HepG2 (cell line): ENCODE data around the gene OCSTAMP. TPM values are rescaled to one million over a fixed set of nuclear protein-coding genes. Genes with fewer than 3 reads are reported as not detected.

ENCODE experiments used
- ATAC-seq: fragments of 200-7000 bp; cut with Tn5 transposase; 3 replicates; pipeline ENCODE4 v1.9.1; 2020; ENCODE audit warnings: mild to moderate bottlenecking, moderate library complexity
- BruUV-seq: library from RNA; stranded (reverse); fragments of 400-500 nt; replicated peaks from 2 replicates; lab custom pipeline; 2021; lab: Mats Ljungman, UMichigan
- CTCF ChIA-PET: fragments of 300-600 bp; formaldehyde crosslinking; extraction: SDS; loops from one replicate; lab custom pipeline; 2021; ENCODE audit warnings: low total read pairs, inconsistent platforms, low intra/inter-chr PET ratio; lab: Yijun Ruan, JAX
- POLR2A ChIA-PET: fragments of 350-600 bp; sonication (Branson Sonifier 250); formaldehyde crosslinking; loops from one replicate; lab custom pipeline; 2020; ENCODE audit warnings: antibody characterized with exemption, inconsistent platforms; lab: Yijun Ruan, JAX
- DNase-seq: peaks from one replicate; pipeline ENCODE4 v3.0.0-alpha.2; 2015; ENCODE audit warnings: low spot score
- FAIRE-seq: peaks from 3 replicates; lab custom pipeline; 2011; peaks lifted over from hg19 to GRCh38; lab: Jason Lieb, UNC
- H2AFZ ChIP-seq: one replicate; pipeline ENCODE4 v1.6.1; 2011; ENCODE audit warnings: low read length, inconsistent platforms
- H3K27ac ChIP-seq: fragments of 300-600 bp; 3 replicates; pipeline ENCODE4 v1.8.0; 2011; ENCODE audit warnings: mixed run types, mild to moderate bottlenecking, mixed read lengths, low read length, inconsistent platforms; ENCODE audit not compliant: insufficient read depth; ENCODE audit errors: extremely low read length
- H3K27me3 ChIP-seq, 2 experiments: fragments of 200-600 bp in 1 of 2; 2 replicates in 1 of 2; 3 replicates in 1 of 2; pipeline versions ENCODE4 v1.6.0 to v1.8.0; 2011; ENCODE audit warnings: low read length in 2 of 2, mild to moderate bottlenecking in 2 of 2, moderate library complexity in 2 of 2, inconsistent platforms in 1 of 2; ENCODE audit not compliant: insufficient read depth in 2 of 2, control insufficient read depth in 1 of 2
- H3K36me3 ChIP-seq, 2 experiments: fragments of 200-600 bp in 1 of 2; replicated peaks in 1 of 2; 2 replicates in 1 of 2; 3 replicates in 1 of 2; pipeline versions ENCODE4 v1.5.1 to v1.8.0; 2011; ENCODE audit warnings: low read length in 2 of 2, inconsistent platforms in 1 of 2; ENCODE audit not compliant: insufficient read depth in 2 of 2, control insufficient read depth in 1 of 2
- H3K4me1 ChIP-seq: 2 replicates; pipeline ENCODE4 v1.5.1; 2012; ENCODE audit warnings: low read length, inconsistent platforms; ENCODE audit not compliant: insufficient read depth
- H3K4me2 ChIP-seq: 2 replicates; pipeline ENCODE4 v1.6.0; 2011; ENCODE audit warnings: low read depth, low read length, inconsistent platforms
- H3K4me3 ChIP-seq, 3 experiments: fragments of 200-600 bp in 1 of 3; sonication (generic), shearing (Covaris generic) in 1 of 3; replicated peaks in 1 of 3; 2 replicates each; pipeline ENCODE4 v1.5.1; 2011 to 2016; ENCODE audit warnings: low read length in 3 of 3, inconsistent platforms in 2 of 3, low read depth in 2 of 3, mild to moderate bottlenecking in 2 of 3, control low read depth in 1 of 3, mixed read lengths in 1 of 3; ENCODE audit not compliant: insufficient read depth in 1 of 3
- H3K79me2 ChIP-seq: one replicate; pipeline ENCODE4 v1.6.1; 2011; ENCODE audit warnings: low read length, inconsistent platforms; ENCODE audit not compliant: insufficient read depth
- H3K9ac ChIP-seq: 2 replicates; pipeline ENCODE4 v1.6.0; 2011; ENCODE audit warnings: mild to moderate bottlenecking, low read depth, low read length, inconsistent platforms; ENCODE audit not compliant: insufficient read depth
- H3K9me3 ChIP-seq: 2 replicates; pipeline ENCODE4 v1.5.1; 2012; ENCODE audit warnings: mild to moderate bottlenecking, low read length
- H4K20me1 ChIP-seq: 2 replicates; pipeline ENCODE4 v1.6.0; 2011; ENCODE audit warnings: inconsistent platforms, mild to moderate bottlenecking, low read length, moderate library complexity; ENCODE audit not compliant: insufficient read depth
- ARID4A ChIP-seq: sonication (generic); formaldehyde crosslinking; IDR thresholded peaks from 2 replicates; pipeline ENCODE4 v1.5.0; 2020; ENCODE audit warnings: mild to moderate bottlenecking, missing genetic modification reagents, borderline replicate concordance
- CREB1 ChIP-seq, 2 experiments: fragments of 450-650 bp in 1 of 2; IDR thresholded peaks; 2 replicates each; pipeline ENCODE4 v1.6.1; 2016 to 2017; ENCODE audit warnings: control low read depth in 1 of 2, mild to moderate bottlenecking in 1 of 2, missing compliant biosample characterization in 1 of 2, missing genetic modification characterization in 1 of 2
- HOMEZ ChIP-seq: IDR thresholded peaks from 2 replicates; pipeline ENCODE4 v1.6.1; 2016; ENCODE audit warnings: low read depth
- KLF6 ChIP-seq: IDR thresholded peaks from 2 replicates; pipeline ENCODE4 v1.8.0; 2016; ENCODE audit warnings: missing biosample characterization, missing genetic modification reagents
- MTA3 ChIP-seq: sonication (generic); formaldehyde crosslinking; IDR thresholded peaks from 2 replicates; pipeline ENCODE4 v1.4.0; 2020; ENCODE audit warnings: missing genetic modification reagents
- SOX6 ChIP-seq, 2 experiments: fragments of 450-650 bp in 1 of 2; sonication (generic) in 1 of 2; formaldehyde crosslinking in 1 of 2; IDR thresholded peaks; 2 replicates each; pipeline versions ENCODE4 v1.4.0 to v1.6.1; 2017 to 2020; ENCODE audit warnings: antibody characterized with exemption in 1 of 2, mild to moderate bottlenecking in 1 of 2, missing genetic modification reagents in 1 of 2
- SUZ12 ChIP-seq: fragments of 150-350 bp; IDR thresholded peaks from 2 replicates; pipeline ENCODE4 v1.6.1; 2014; ENCODE audit warnings: low read depth, low read length
- TBL1XR1 ChIP-seq: fragments of 150-350 bp; IDR thresholded peaks from 2 replicates; pipeline ENCODE4 v1.6.1; 2014; ENCODE audit warnings: borderline replicate concordance, low read length; ENCODE audit not compliant: partially characterized antibody
- THAP8 ChIP-seq: sonication (generic); formaldehyde crosslinking; IDR thresholded peaks from 2 replicates; pipeline ENCODE4 v1.5.1; 2020; ENCODE audit warnings: missing genetic modification reagents, mild to moderate bottlenecking, borderline replicate concordance
- ZNF331 ChIP-seq: sonication (generic); formaldehyde crosslinking; IDR thresholded peaks from 2 replicates; pipeline ENCODE4 v1.4.0; 2020; ENCODE audit warnings: missing genetic modification reagents
- ZNF367 ChIP-seq: sonication (generic); formaldehyde crosslinking; IDR thresholded peaks from 2 replicates; pipeline ENCODE4 v1.4.0; 2020; ENCODE audit warnings: missing genetic modification reagents, borderline replicate concordance
- ZNF512 ChIP-seq: sonication (generic); formaldehyde crosslinking; IDR thresholded peaks from 2 replicates; pipeline ENCODE4 v1.4.0; 2020; ENCODE audit warnings: mild to moderate bottlenecking, missing genetic modification reagents
- WGBS: methylation state at CpG from one replicate; pipeline ENCODE4 v1.1.6; 2017; ENCODE audit warnings: low lambda C conversion rate; 5-methylcytosine and 5-hydroxymethylcytosine counted together
- in situ Hi-C: cut with HindIII; loops from 2 replicates; pipeline ENCODE4 v1.10.0; 2017; ENCODE audit warnings: low pct_unique_long_range_greater_than_20kb; ENCODE audit not compliant: extremely low pct_ligation_motif_present
- intact Hi-C: fragments of 100-400 bp; cut with micrococcal nuclease; formaldehyde crosslinking; loops from one replicate; pipeline ENCODE4 v1.10.0; 2022; ENCODE audit not compliant: unreplicated experiment
- polyA plus RNA-seq, 8 experiments: library from polyadenylated mRNA; depleted of rRNA in 3 of 8; stranded (reverse) in 7 of 8; unstranded in 1 of 8; fragments of >200 nt; fragmentation: Illumina TruSeq in 4 of 8; extraction: Trizol in 4 of 8; gene quantifications; 2 replicates each; pipeline versions ENCODE4 v1.2.1 to v1.2.3, GENCODE V29; 2011 to 2016; ENCODE audit warnings: low read depth in 4 of 8, missing spikeins in 1 of 8, mixed read lengths in 1 of 8; ENCODE audit not compliant: insufficient read depth in 1 of 8
- total RNA-seq, 5 experiments: library from RNA; depleted of rRNA; stranded (reverse); fragments of >200 nt; fragmentation: Illumina TruSeq; extraction: Trizol; gene quantifications; 2 replicates each; pipeline ENCODE4 v1.2.3, GENCODE V29; 2016; ENCODE audit warnings: low read depth in 1 of 5

The OCSTAMP gene
- total and polyA plus RNA-seq, 2 of the 13 experiments (the other 11 are each of a cell fraction or from before 2014, with no cell fraction given), result not detected

GRCh38 chr20:46543959-46544358, 6.5 kb downstream of the OCSTAMP start (continued):
- no peak for TF ChIP-seq KLF6 (CRISPR knock-in tag)
- no peak for TF ChIP-seq SUZ12

- intact Hi-C loops, result no loop called here
- Histone ChIP-seq H3K9me3 (no peaks in the 10 kb centered on the region), H3K4me3 (no peak overlapping the region), H3K27ac (no peak overlapping the region), H3K79me2 (no peaks in the 10 kb centered on the region), H3K9ac (no peak overlapping the region), H4K20me1 (no peaks in the 10 kb centered on the region), H2AFZ (no peak overlapping the region), H3K4me1 (peaks cover 27% of the 10 kb centered on the region), H3K36me3 (no peaks in the 10 kb centered on the region), H3K4me2 (no peak overlapping the region), H3K27me3 (peaks cover 0 to 16% of the 10 kb centered on the region in 2 experiments; a peak in 1 of 5 replicates)
- no TSS peak for BruUV-seq
- FAIRE-seq (no peak), ATAC-seq (no peak), DNase-seq (no peak)
- in situ Hi-C loops, result no loop called here
- CTCF ChIA-PET, result no interaction called here
- POLR2A ChIA-PET, result no interaction called here
- WGBS, result 17% methylated on average over 4 of the region's 4 CpGs
- TF ChIP-seq TBL1XR1 (no peak), THAP8 (CRISPR knock-in tag) (no peak), ARID4A (CRISPR knock-in tag) (no peak), HOMEZ (CRISPR knock-in tag) (no peak), CREB1 (IDR thresholded peaks at IDR 0.05) (no peak), CREB1 (CRISPR knock-in tag; IDR thresholded peaks at IDR 0.05) (no peak), MTA3 (no peak), SOX6 (IDR thresholded peaks at IDR 0.05) (no peak), SOX6 (CRISPR knock-in tag; IDR thresholded peaks at IDR 0.05) (no peak), ZNF512 (CRISPR knock-in tag) (peak; percentile 75; the same call in 1 of the 2 replicates), ZNF331 (CRISPR knock-in tag) (no peak), ZNF367 (no peak)
These were observed 7.4 kb downstream of the OCSTAMP start for GRCh38 chr20:46543033-46543432.
